Neuronal stem cell (in vitro differentiated cells): ENCODE results near the gene FAF1.

Source experiments
- DNase-seq: peaks from one replicate; pipeline ENCODE4 v3.0.0-alpha.2; 2013; ENCODE audit warnings: low spot score
- H2AFZ ChIP-seq: one replicate; pipeline ENCODE4 v1.6.1; 2013; ENCODE audit warnings: mild to moderate bottlenecking, low read length, inconsistent platforms
- H2AK5ac ChIP-seq: 2 replicates; pipeline ENCODE4 v1.6.1; 2013; ENCODE audit warnings: low read depth, mild to moderate bottlenecking, inconsistent platforms, low read length, moderate library complexity, mixed read lengths
- H2BK120ac ChIP-seq: 2 replicates; pipeline ENCODE4 v1.6.1; 2013; ENCODE audit warnings: low read depth, mild to moderate bottlenecking, inconsistent platforms, low read length, moderate library complexity, mixed read lengths
- H2BK12ac ChIP-seq: one replicate; pipeline ENCODE4 v1.6.1; 2013; ENCODE audit warnings: low read length, inconsistent platforms
- H2BK15ac ChIP-seq: 2 replicates; pipeline ENCODE4 v1.6.1; 2013; ENCODE audit warnings: mild to moderate bottlenecking, low read length, inconsistent platforms, mixed read lengths
- H2BK5ac ChIP-seq: one replicate; pipeline ENCODE4 v1.6.1; 2013; ENCODE audit warnings: inconsistent platforms, mild to moderate bottlenecking, low read length, moderate library complexity
- H3K14ac ChIP-seq: one replicate; pipeline ENCODE4 v1.6.1; 2013; ENCODE audit warnings: low read length, inconsistent platforms
- H3K18ac ChIP-seq: 2 replicates; pipeline ENCODE4 v1.6.1; 2013; ENCODE audit warnings: low read length, inconsistent platforms
- H3K23ac ChIP-seq: 2 replicates; pipeline ENCODE4 v1.6.1; 2013; ENCODE audit warnings: low read depth, mild to moderate bottlenecking, mixed read lengths, low read length, inconsistent platforms; ENCODE audit not compliant: poor library complexity
- H3K27ac ChIP-seq: replicated peaks from 3 replicates; pipeline ENCODE4 v1.5.1; 2013; ENCODE audit warnings: low read length, inconsistent platforms
- H3K27me3 ChIP-seq, 3 experiments: 2 replicates each; pipeline ENCODE4 v1.6.1; 2013; ENCODE audit warnings: low read length in 3 of 3, mild to moderate bottlenecking in 2 of 3, inconsistent platforms in 1 of 3, low read depth in 1 of 3, mixed read lengths in 1 of 3, moderate library complexity in 1 of 3; ENCODE audit not compliant: control insufficient read depth in 3 of 3, insufficient read depth in 3 of 3
- H3K36me3 ChIP-seq, 2 donors: replicated peaks in 1 of 2; 2 replicates each; pipeline ENCODE4 v1.6.1; 2013; ENCODE audit warnings: low read length in 2 of 2; ENCODE audit not compliant: control insufficient read depth in 2 of 2, insufficient read depth in 2 of 2
- H3K4ac ChIP-seq: 2 replicates; pipeline ENCODE4 v1.6.1; 2013; ENCODE audit warnings: inconsistent platforms, mild to moderate bottlenecking, low read length, moderate library complexity
- H3K4me1 ChIP-seq, 2 donors: 1 replicate in 1 of 2; 2 replicates in 1 of 2; pipeline ENCODE4 v1.6.1; 2013; ENCODE audit warnings: low read length in 2 of 2, low read depth in 1 of 2; ENCODE audit not compliant: control insufficient read depth in 2 of 2, insufficient read depth in 1 of 2
- H3K4me2 ChIP-seq: one replicate; pipeline ENCODE4 v1.6.1; 2013; ENCODE audit warnings: mild to moderate bottlenecking, low read length, inconsistent platforms; ENCODE audit not compliant: insufficient read depth, poor library complexity, severe bottlenecking
- H3K4me3 ChIP-seq, 2 donors: 2 replicates each; pipeline ENCODE4 v1.5.1; 2013; ENCODE audit warnings: low read length in 2 of 2, mild to moderate bottlenecking in 2 of 2, inconsistent platforms in 1 of 2, moderate library complexity in 1 of 2
- H3K79me1 ChIP-seq: one replicate; pipeline ENCODE4 v1.6.1; 2013; ENCODE audit warnings: low read depth, mild to moderate bottlenecking, inconsistent platforms, low read length, moderate library complexity
- H3K9ac ChIP-seq: one replicate; pipeline ENCODE4 v1.6.1; 2013; ENCODE audit warnings: mild to moderate bottlenecking, low read depth, low read length, inconsistent platforms; ENCODE audit not compliant: poor library complexity
- H3K9me3 ChIP-seq, 2 donors: replicated peaks in 1 of 2; 2 replicates each; pipeline versions ENCODE3 to v1.6.1; 2013; ENCODE audit warnings: low read length in 2 of 2, mild to moderate bottlenecking in 2 of 2, inconsistent platforms in 1 of 2, low read depth in 1 of 2, mixed read lengths in 1 of 2, moderate library complexity in 1 of 2; ENCODE audit not compliant: control insufficient read depth in 2 of 2, insufficient read depth in 1 of 2
- H4K8ac ChIP-seq: one replicate; pipeline ENCODE4 v1.6.1; 2013; ENCODE audit warnings: low read depth, mild to moderate bottlenecking, inconsistent platforms, low read length, moderate library complexity
- H4K91ac ChIP-seq: one replicate; pipeline ENCODE4 v1.6.1; 2013; ENCODE audit warnings: low read length, low read depth, mild to moderate bottlenecking, inconsistent platforms; ENCODE audit not compliant: poor library complexity
- WGBS, 2 donors: extraction: QIAGEN DNeasy Blood & Tissue Kit; methylation state at CpG; one replicate each; pipeline ENCODE4 v1.1.7; 2013; ENCODE audit warnings: missing lambda C conversion rate in 2 of 2, mixed read lengths in 1 of 2; ENCODE audit not compliant: insufficient read length in 2 of 2, insufficient replicate concordance in 1 of 2; ENCODE audit errors: extremely low coverage in 2 of 2; 5-methylcytosine and 5-hydroxymethylcytosine counted together

The FAF1 gene

DNA sequence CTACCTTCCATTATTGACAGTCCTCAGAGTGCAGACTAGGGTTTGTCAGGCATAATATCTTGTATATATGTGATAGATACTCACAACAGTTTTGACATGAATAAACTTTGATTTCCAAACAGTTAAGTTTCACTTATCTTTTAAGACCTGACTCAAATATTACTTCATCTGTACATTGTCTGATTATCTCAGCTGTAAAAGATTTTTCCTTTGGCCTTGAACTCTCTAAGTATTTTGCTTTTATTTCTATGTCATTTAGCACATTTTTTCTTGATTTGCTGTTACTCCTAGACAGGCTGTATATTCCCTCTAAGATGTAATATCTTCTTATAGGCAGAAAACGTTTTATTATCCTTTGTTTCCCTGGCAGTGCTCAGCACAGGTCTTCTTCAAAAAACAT is 471.2 kb downstream of the FAF1 start:
- Histone ChIP-seq H3K27ac (no peak overlapping the region), H2BK12ac (no peak overlapping the region), H3K9me3 (peaks cover 0 to 1% of the 10 kb centered on the region in 2 donors), H3K36me3 (peaks cover 0 to 25% of the 10 kb centered on the region in 2 donors), H3K4me1 (no peaks in the 10 kb centered on the region), H2BK120ac (no peak overlapping the region), H3K79me1 (no peaks in the 10 kb centered on the region), H3K4ac (no peak overlapping the region), H2BK5ac (no peak overlapping the region), H3K9ac (no peak overlapping the region), H3K4me2 (no peak overlapping the region), H3K23ac (no peak overlapping the region), H2AFZ (no peak overlapping the region), H3K18ac (no peak overlapping the region), H2AK5ac (no peak overlapping the region), H4K91ac (no peak overlapping the region), H3K14ac (no peak overlapping the region), H4K8ac (no peak overlapping the region), H2BK15ac (no peak overlapping the region), H3K27me3 (no peaks in the 10 kb centered on the region), H3K4me3 (no peak overlapping the region)
- DNase-seq, result no peak
- no CpG with 5 or more reads among the region's 1 CpG for WGBS, 2 donors

DNA sequence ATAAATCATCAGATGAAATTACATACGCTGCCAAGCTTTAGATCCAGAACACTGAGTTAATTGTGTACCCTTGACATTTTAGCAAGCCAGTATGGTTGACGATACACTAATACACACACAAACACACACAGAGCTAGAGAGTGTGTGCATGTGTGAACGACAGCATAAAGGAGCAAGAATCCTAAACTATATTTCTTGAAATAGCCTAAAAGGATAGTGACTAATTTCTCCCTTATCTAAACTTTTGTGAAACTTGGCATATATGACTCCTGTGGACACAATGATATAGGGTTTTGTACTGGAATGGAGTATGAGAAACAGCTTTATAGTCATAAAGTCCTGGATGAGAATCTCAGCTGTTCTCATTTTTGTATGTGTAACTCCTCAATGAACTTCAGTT is 471.7 kb downstream of the FAF1 start:
- Histone ChIP-seq H3K9me3 (no peaks in the 10 kb centered on the region), H2AK5ac (no peak overlapping the region), H3K18ac (no peak overlapping the region), H2BK15ac (no peak overlapping the region), H3K79me1 (no peaks in the 10 kb centered on the region), H3K14ac (no peak overlapping the region), H3K9ac (no peak overlapping the region), H2AFZ (no peak overlapping the region), H3K4me3 (no peak overlapping the region), H4K91ac (no peak overlapping the region), H3K27me3 (no peaks in the 10 kb centered on the region), H3K27ac (no peak overlapping the region), H3K4ac (no peak overlapping the region), H2BK5ac (no peak overlapping the region), H2BK12ac (no peak overlapping the region), H3K36me3 (peaks cover 0 to 25% of the 10 kb centered on the region in 2 donors), H3K23ac (no peak overlapping the region), H2BK120ac (no peak overlapping the region), H3K4me1 (no peaks in the 10 kb centered on the region), H4K8ac (no peak overlapping the region), H3K4me2 (no peak overlapping the region)
- WGBS, 2 donors, result no CpG with 5 or more reads among the region's 3 CpGs
- DNase-seq, result no peak

DNA sequence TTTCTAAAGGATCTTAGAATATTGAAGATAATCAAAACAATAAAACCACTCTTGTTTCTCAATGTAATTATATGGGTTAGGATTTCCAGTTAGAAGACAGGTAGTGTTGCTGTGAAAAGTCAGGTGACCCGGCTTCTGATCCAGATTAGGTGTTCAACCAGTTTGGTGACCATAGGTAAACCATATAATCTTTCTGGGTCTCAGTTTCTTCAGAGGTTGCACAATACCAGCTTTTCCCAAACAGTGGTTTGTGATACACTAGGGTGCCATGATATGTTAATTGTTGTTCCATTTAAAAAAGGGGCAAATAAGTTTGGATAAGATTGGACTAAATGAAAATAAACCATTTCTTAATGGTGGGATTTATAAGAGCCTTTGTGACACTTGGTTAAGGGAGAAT is 472.3 kb downstream of the FAF1 start:
- Histone ChIP-seq H3K27ac (no peak overlapping the region), H4K8ac (no peak overlapping the region)
- WGBS, 2 donors, result no CpG with 5 or more reads among the region's 1 CpG

DNA sequence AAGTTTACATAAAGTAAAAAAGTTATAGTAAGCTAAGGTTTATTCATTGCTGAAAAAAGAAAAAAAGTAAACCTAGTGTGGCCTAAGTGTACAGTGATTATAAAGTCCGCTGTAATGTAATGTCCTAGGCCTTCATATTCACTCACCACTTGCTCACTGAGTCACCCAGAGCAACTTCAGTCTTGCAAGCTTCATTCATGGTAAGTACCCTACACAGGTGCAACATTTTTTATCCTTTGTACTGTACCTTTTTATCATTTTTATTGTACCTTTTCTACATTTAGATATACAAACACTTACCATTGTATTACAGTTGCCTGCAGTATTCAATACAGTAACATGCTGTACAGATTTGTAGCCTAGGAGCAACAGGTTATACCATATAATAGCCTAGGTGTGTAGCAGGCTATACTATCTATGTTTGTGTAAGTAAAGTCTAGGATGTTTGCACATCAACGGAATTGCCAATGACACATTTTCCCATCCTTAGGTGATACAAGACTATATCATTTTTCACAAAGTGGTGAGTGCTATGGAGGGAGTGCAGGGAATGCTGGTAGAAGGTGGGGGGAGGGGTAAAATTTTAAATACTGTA is 478.8 kb downstream of the FAF1 start:
- Histone ChIP-seq H3K27me3 (no peaks in the 10 kb centered on the region), H2AK5ac (no peak overlapping the region), H3K23ac (no peak overlapping the region), H3K18ac (no peak overlapping the region), H2BK12ac (no peak overlapping the region), H3K14ac (no peak overlapping the region), H3K4me3 (no peak overlapping the region), H4K8ac (no peak overlapping the region), H4K91ac (no peak overlapping the region), H2BK120ac (no peak overlapping the region), H3K79me1 (no peaks in the 10 kb centered on the region), H3K4me1 (peaks cover 0 to 2% of the 10 kb centered on the region in 2 donors), H3K4me2 (no peak overlapping the region), H3K4ac (no peak overlapping the region), H3K9me3 (no peaks in the 10 kb centered on the region), H3K36me3 (no peaks in the 10 kb centered on the region), H2AFZ (no peak overlapping the region), H3K27ac (no peak overlapping the region), H3K9ac (no peak overlapping the region), H2BK5ac (no peak overlapping the region), H2BK15ac (no peak overlapping the region)
- DNase-seq, result no peak
- WGBS, 2 donors, result no CpG with 5 or more reads among the region's 2 CpGs

More for the DNA sequence above, 472.3 kb downstream of the FAF1 start:
- Histone ChIP-seq H3K4ac (no peak overlapping the region), H4K91ac (no peak overlapping the region), H3K79me1 (no peaks in the 10 kb centered on the region), H3K14ac (no peak overlapping the region), H3K9me3 (no peaks in the 10 kb centered on the region), H3K4me2 (no peak overlapping the region), H3K9ac (no peak overlapping the region), H3K27me3 (no peaks in the 10 kb centered on the region), H2AFZ (no peak overlapping the region), H3K18ac (no peak overlapping the region), H3K23ac (no peak overlapping the region), H2BK5ac (no peak overlapping the region), H2AK5ac (no peak overlapping the region), H2BK120ac (no peak overlapping the region), H3K36me3 (peaks cover 0 to 25% of the 10 kb centered on the region in 2 donors), H2BK15ac (no peak overlapping the region), H2BK12ac (no peak overlapping the region), H3K4me1 (no peaks in the 10 kb centered on the region), H3K4me3 (no peak overlapping the region)
- DNase-seq, result no peak
